ENCODE measurements around the gene SPATA31E1.
"Not testable (repeated sequence)": the region's sequence is repeated elsewhere in the genome, so short reads cannot be mapped to it uniquely, and the experiment has no call there.

The SPATA31E1 gene

DNA sequence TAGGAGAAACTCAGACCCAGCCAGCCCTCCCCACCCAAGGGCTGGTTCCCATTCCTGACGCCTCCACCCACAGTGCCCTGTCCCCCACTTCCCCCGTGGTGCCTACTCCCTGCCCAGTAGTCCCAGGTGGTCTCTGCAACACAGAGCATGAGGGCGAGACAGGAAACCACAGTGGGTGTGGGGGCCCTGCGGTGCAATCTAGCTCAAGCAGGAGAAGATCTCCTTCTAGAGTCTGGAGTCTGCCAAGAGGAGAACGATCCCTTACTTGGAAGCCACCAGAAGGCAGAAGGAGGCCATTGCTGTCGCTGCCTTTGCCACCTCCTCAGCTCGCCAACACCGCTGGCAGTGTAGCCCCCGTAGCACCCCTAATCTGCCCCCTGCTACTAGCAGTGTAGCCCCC lies 55.2 kb downstream of the SPATA31E1 start:
- not testable (repeated sequence) for DNase-seq

DNA sequence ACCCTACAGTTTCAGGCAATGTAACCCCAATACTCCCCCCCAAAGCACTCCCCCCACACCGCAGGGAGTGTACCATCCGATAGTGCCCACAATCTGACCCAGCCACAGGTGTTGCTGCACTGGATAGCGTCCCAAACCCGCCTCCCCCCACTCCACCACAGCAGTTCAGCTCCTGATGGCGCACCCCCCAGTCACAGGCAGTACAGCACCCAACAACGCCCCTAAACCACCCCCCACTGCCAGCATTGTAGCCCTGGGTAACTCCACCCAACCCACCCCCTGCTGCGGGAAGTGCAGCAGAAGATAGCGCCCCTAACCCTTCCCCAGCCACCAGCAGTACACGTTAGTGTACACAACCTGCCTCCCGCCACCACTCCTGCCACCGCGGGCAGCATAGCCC lies 55.7 kb downstream of the SPATA31E1 start:
- DNase-seq = not testable (repeated sequence)

All from SW 1271 (cell line).